H1 (cell line): ENCODE data around the gene SLC13A3. TPM values are rescaled to one million over a fixed set of nuclear protein-coding genes. Genes with fewer than 3 reads are reported as not detected.

Experiments used
- ASH2L ChIP-seq: fragments of 200-600, 300-600 bp; sonication (generic); IDR thresholded peaks from one replicate; pipeline ENCODE4 v1.7.1; 2017; ENCODE audit warnings: low read length
- BACH1 ChIP-seq: IDR thresholded peaks from 2 replicates; pipeline ENCODE4 v1.6.1; 2012; ENCODE audit warnings: low read length, improper control_type of control experiment
- BRCA1 ChIP-seq: IDR thresholded peaks from 2 replicates; pipeline ENCODE4 v1.6.1; 2012; ENCODE audit warnings: low read depth, low read length, improper control_type of control experiment
- CREB1 ChIP-seq: IDR thresholded peaks from 2 replicates; pipeline ENCODE4 v1.6.1; 2012; ENCODE audit warnings: inconsistent platforms
- FOSL1 ChIP-seq: IDR thresholded peaks from 2 replicates; pipeline ENCODE4 v1.6.1; 2011; ENCODE audit warnings: mild to moderate bottlenecking, low read depth, low read length, moderate library complexity; ENCODE audit not compliant: insufficient read depth
- GABPA ChIP-seq: IDR thresholded peaks from 2 replicates; pipeline ENCODE4 v1.6.1; 2011; ENCODE audit warnings: mild to moderate bottlenecking, low read length, moderate library complexity, borderline replicate concordance; ENCODE audit not compliant: insufficient read depth
- GTF2F1 ChIP-seq: IDR thresholded peaks from 2 replicates; pipeline ENCODE4 v1.6.1; 2012; ENCODE audit warnings: low read depth, low read length, improper control_type of control experiment, borderline replicate concordance
- JUND ChIP-seq: IDR thresholded peaks from 2 replicates; pipeline ENCODE4 v1.6.1; 2011; ENCODE audit warnings: mild to moderate bottlenecking, improper control_type of control experiment, low read length
- NANOG ChIP-seq: IDR thresholded peaks from 2 replicates; pipeline ENCODE4 v1.6.1; 2011; ENCODE audit warnings: low read length, low read depth, mild to moderate bottlenecking, inconsistent platforms; ENCODE audit not compliant: insufficient read depth, poor library complexity, severe bottlenecking
- POLR2AphosphoS5 ChIP-seq: IDR thresholded peaks from 2 replicates; pipeline ENCODE4 v1.6.1; 2011; ENCODE audit warnings: low read depth, low read length
- RAD21 ChIP-seq, 2 experiments: IDR thresholded peaks in 1 of 2; conservative IDR thresholded peaks in 1 of 2; 2 replicates each; pipeline ENCODE4 v1.6.1; 2011; ENCODE audit warnings: low read depth in 2 of 2, low read length in 2 of 2, improper control_type of control experiment in 1 of 2, inconsistent platforms in 1 of 2, mild to moderate bottlenecking in 1 of 2, moderate library complexity in 1 of 2
- RBBP5 ChIP-seq: IDR thresholded peaks from 2 replicates; pipeline ENCODE4 v1.7.1; 2012; ENCODE audit warnings: low read depth, mild to moderate bottlenecking, inconsistent platforms, low read length, moderate library complexity, borderline replicate concordance
- RFX5 ChIP-seq: IDR thresholded peaks from 2 replicates; pipeline ENCODE4 v1.6.1; 2011; ENCODE audit warnings: low read depth, low read length, improper control_type of control experiment, borderline replicate concordance
- RNF2 ChIP-seq: fragments of 200-900, 300-1000 bp; sonication (generic); IDR thresholded peaks from 2 replicates; pipeline ENCODE4 v1.7.1; 2016; ENCODE audit warnings: borderline replicate concordance, low read depth, mild to moderate bottlenecking, antibody characterized with exemption, low read length; ENCODE audit not compliant: poor library complexity, severe bottlenecking; ENCODE audit errors: missing control alignments
- RXRA ChIP-seq: IDR thresholded peaks from 2 replicates; pipeline ENCODE4 v1.6.1; 2011; ENCODE audit warnings: low read depth, mild to moderate bottlenecking, low read length, moderate library complexity; ENCODE audit not compliant: insufficient read depth
- SIN3A ChIP-seq, 2 experiments: IDR thresholded peaks in 1 of 2; conservative IDR thresholded peaks in 1 of 2; 2 replicates each; pipeline ENCODE4 v1.6.1; 2011 to 2012; ENCODE audit warnings: low read length in 2 of 2, improper control_type of control experiment in 1 of 2, low read depth in 1 of 2, mild to moderate bottlenecking in 1 of 2
- SP1 ChIP-seq: IDR thresholded peaks from 2 replicates; pipeline ENCODE4 v1.6.1; 2011; ENCODE audit warnings: low read depth, low read length
- SP2 ChIP-seq: IDR thresholded peaks from 2 replicates; pipeline ENCODE4 v1.6.1; 2012; ENCODE audit warnings: mild to moderate bottlenecking, low read length, inconsistent platforms
- TAF1 ChIP-seq: IDR thresholded peaks from 2 replicates; pipeline ENCODE4 v1.6.1; 2011; ENCODE audit warnings: mild to moderate bottlenecking, low read depth, low read length
- polyA plus RNA-seq, 7 experiments: library from polyadenylated mRNA; depleted of rRNA in 3 of 7; stranded (reverse) in 5 of 7; unstranded in 2 of 7; fragments of >200 nt in 5 of 7; fragments of 200-250 nt in 2 of 7; gene quantifications; 1 replicate in 5 of 7; 2 replicates in 1 of 7; 4 replicates in 1 of 7; pipeline versions ENCODE4 v1.2.1 to v1.2.3, GENCODE V29; 2011 to 2013; ENCODE audit warnings: missing spikeins in 2 of 7, mixed read lengths in 2 of 7
- total RNA-seq: library from RNA; stranded (reverse); fragmentation: NEBNext Ultra II Directional; extraction: Animal tissue kit (Norgen Biotek cat#: 25700); gene quantifications from 2 replicates; pipeline ENCODE4 v1.2.1, GENCODE V29; 2021
- TF ChIP-seq, protein P1 (sequence below): IDR thresholded peaks from 2 replicates; pipeline ENCODE4 v1.6.1; 2012; ENCODE audit warnings: inconsistent platforms
- TF ChIP-seq, protein P2 (sequence below): IDR thresholded peaks from 2 replicates; pipeline ENCODE4 v1.6.1; 2012; ENCODE audit warnings: inconsistent platforms

SLC13A3 gene
- total and polyA plus RNA-seq, 2 of the 8 experiments (the other 6 are each of a cell fraction or from before 2014, with no cell fraction given) = 9.4 to 12.6 TPM

DNA sequence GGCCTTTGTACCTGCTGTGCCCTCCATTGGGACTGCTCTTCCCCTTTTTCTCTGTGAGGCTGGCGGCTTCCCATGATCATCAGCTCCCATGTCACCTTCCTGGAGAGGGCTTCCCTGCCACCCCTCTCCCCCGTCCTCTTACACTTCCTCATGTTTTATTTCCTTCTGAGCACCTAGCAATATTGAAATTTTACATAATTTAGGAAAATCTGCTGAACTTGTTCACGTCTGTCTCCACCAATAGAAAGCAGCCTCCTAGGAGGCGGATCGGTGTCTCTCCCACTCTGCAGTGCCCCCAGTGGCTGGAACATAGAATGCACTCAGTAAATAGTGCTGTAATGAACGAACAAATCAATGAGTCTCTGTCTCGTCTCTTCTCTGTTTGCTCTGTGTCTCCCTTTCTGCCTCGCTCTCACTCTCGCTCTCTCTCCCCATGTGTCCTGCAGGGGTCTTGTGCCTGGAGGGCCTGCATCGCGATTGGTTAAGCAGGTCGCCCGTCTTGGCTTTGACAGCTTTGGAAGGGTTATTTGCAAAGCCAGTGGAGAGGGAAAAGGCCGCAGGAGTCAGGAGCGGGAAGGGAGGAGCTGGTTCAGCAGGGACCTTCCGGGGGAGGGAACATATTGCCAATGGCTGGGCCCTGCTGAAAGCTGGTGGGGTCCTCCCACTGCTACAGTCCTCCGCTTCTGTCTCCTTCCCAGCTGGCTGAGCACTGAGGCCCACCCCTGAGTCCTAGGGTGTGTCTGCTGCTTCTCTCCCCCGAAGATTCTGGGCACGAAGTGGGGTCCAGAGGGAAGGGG, 88.7 kb downstream of the SLC13A3 start (continued):
- no peak for TF ChIP-seq BRCA1
- TF ChIP-seq, protein P1, sequence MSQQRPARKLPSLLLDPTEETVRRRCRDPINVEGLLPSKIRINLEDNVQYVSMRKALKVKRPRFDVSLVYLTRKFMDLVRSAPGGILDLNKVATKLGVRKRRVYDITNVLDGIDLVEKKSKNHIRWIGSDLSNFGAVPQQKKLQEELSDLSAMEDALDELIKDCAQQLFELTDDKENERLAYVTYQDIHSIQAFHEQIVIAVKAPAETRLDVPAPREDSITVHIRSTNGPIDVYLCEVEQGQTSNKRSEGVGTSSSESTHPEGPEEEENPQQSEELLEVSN = no peak; the same call in 1 of the 2 replicates
- TF ChIP-seq JUND = no peak
- TF ChIP-seq NANOG = no peak
- TF ChIP-seq RXRA = no peak
- TF ChIP-seq SP1 = no peak
- TF ChIP-seq, protein P2, sequence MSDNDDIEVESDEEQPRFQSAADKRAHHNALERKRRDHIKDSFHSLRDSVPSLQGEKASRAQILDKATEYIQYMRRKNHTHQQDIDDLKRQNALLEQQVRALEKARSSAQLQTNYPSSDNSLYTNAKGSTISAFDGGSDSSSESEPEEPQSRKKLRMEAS = peak; percentile 66
- TF ChIP-seq ASH2L = peak; percentile 47
- TF ChIP-seq GABPA = no peak
- no peak for TF ChIP-seq FOSL1
- no peak for TF ChIP-seq POLR2AphosphoS5
- peak in 1 of 2 experiments; percentile 33; a peak in 1 of 4 replicates for TF ChIP-seq SIN3A (conservative IDR thresholded peaks at IDR 0.05 in 1 of 2, IDR thresholded peaks at IDR 0.05 in 1 of 2; ENCODE audit: low read depth in 1 of 2, low read length in 2 of 2)
- TF ChIP-seq GTF2F1 = no peak
- no peak for TF ChIP-seq RBBP5
- TF ChIP-seq CREB1 = peak; percentile 42; the same call in 1 of the 2 replicates
- peak; percentile 67 for TF ChIP-seq TAF1
- TF ChIP-seq SP2 = no peak
- no peak for TF ChIP-seq RFX5
- TF ChIP-seq RAD21 (IDR thresholded peaks at IDR 0.05 in 1 of 2, conservative IDR thresholded peaks at IDR 0.05 in 1 of 2; ENCODE audit: low read depth in 2 of 2, low read length in 2 of 2) = peak; percentile 46 to 56
- no peak for TF ChIP-seq RNF2
- TF ChIP-seq BACH1 = no peak
